GM12878 (cell line): ENCODE data around the gene MFN1. TPM values are rescaled to one million over a fixed set of nuclear protein-coding genes. Genes with fewer than 3 reads are reported as not detected.

Source experiments
- ATAC-seq: fragments of 200-7000 bp; cut with Tn5 transposase; 3 replicates; pipeline ENCODE4 v1.9.1; 2020; ENCODE audit warnings: mild to moderate bottlenecking, moderate library complexity
- Bru-seq: library from RNA; stranded (reverse); fragments of 400-500 nt; gene quantifications from one replicate; lab custom pipeline; 2021; lab: Mats Ljungman, UMichigan
- BruChase-seq, 2 experiments: library from RNA; stranded (reverse); fragments of 400-500 nt; gene quantifications; one replicate each; lab custom pipeline; 2021; lab: Mats Ljungman, UMichigan
- BruUV-seq: library from RNA; stranded (reverse); fragments of 400-500 nt; replicated peaks from 2 replicates; lab custom pipeline; 2021; lab: Mats Ljungman, UMichigan
- CTCF ChIA-PET: fragments of 300-600 bp; sonication (Branson Sonifier 250); formaldehyde crosslinking; extraction: SDS; loops from one replicate; lab custom pipeline; 2021; ENCODE audit warnings: inconsistent platforms; lab: Yijun Ruan, JAX
- POLR2A ChIA-PET: fragments of 350-600 bp; formaldehyde crosslinking; extraction: SDS; loops from one replicate; lab custom pipeline; 2021; ENCODE audit warnings: inconsistent platforms; lab: Charles Lee
- RAD21 ChIA-PET: fragments of 300-600 bp; sonication (Branson Sonifier 250); formaldehyde crosslinking; loops from one replicate; lab custom pipeline; 2023; ENCODE audit warnings: antibody characterized with exemption; ENCODE audit not compliant: unreplicated experiment; lab: Charles Lee
- SMC1A ChIA-PET: fragments of 300-600 bp; sonication (Branson Sonifier 250); formaldehyde crosslinking; loops from one replicate; lab custom pipeline; 2023; ENCODE audit not compliant: unreplicated experiment, uncharacterized antibody; lab: Charles Lee
- DNase-seq: peaks from one replicate; pipeline ENCODE4 v3.0.0-alpha.2; 2011; ENCODE audit warnings: low read depth, low spot score
- FAIRE-seq: peaks from 3 replicates; lab custom pipeline; 2011; peaks lifted over from hg19 to GRCh38; lab: Jason Lieb, UNC
- H2AFZ ChIP-seq: 2 replicates; pipeline ENCODE4 v1.6.0; 2011; ENCODE audit warnings: low read depth, low read length, control low read depth; ENCODE audit not compliant: control insufficient read depth
- H3K27ac ChIP-seq: 2 replicates; pipeline ENCODE4 v1.5.1; 2011; ENCODE audit warnings: control low read depth; ENCODE audit not compliant: control insufficient read depth, insufficient read depth
- H3K27me3 ChIP-seq, 2 experiments: replicated peaks in 1 of 2; 2 replicates each; pipeline versions ENCODE4 v1.6.0 to v1.6.1; 2011; ENCODE audit warnings: low read length in 1 of 2; ENCODE audit not compliant: control insufficient read depth in 2 of 2, insufficient read depth in 2 of 2
- H3K36me3 ChIP-seq, 2 experiments: 2 replicates each; pipeline ENCODE4 v1.5.1; 2011; ENCODE audit warnings: low read length in 1 of 2; ENCODE audit not compliant: control insufficient read depth in 2 of 2, insufficient read depth in 2 of 2
- H3K4me1 ChIP-seq: 2 replicates; pipeline ENCODE4 v1.6.1; 2011; ENCODE audit warnings: mild to moderate bottlenecking, low read length, moderate library complexity, mixed read lengths; ENCODE audit not compliant: control insufficient read depth, insufficient read depth
- H3K4me2 ChIP-seq: 2 replicates; pipeline ENCODE4 v1.6.0; 2011; ENCODE audit warnings: control low read depth; ENCODE audit not compliant: control insufficient read depth, insufficient read depth
- H3K4me3 ChIP-seq: fragments of 200-600 bp; sonication (generic); 2 replicates; pipeline ENCODE4 v1.5.1; 2016
- H3K79me2 ChIP-seq: 2 replicates; pipeline ENCODE4 v1.6.0; 2011; ENCODE audit warnings: low read length; ENCODE audit not compliant: control insufficient read depth, insufficient read depth
- H3K9ac ChIP-seq: 2 replicates; pipeline ENCODE4 v1.8.0; 2011; ENCODE audit warnings: low read length, control low read depth, mixed read lengths; ENCODE audit not compliant: control insufficient read depth, insufficient read depth
- H3K9me3 ChIP-seq: replicated peaks from 3 replicates; pipeline ENCODE4 v1.5.1; 2011; ENCODE audit warnings: mild to moderate bottlenecking, low read length; ENCODE audit not compliant: control insufficient read depth, insufficient read depth
- H4K20me1 ChIP-seq: 2 replicates; pipeline ENCODE4 v1.6.0; 2011; ENCODE audit not compliant: control insufficient read depth, insufficient read depth
- FOXM1 ChIP-seq: IDR thresholded peaks from 2 replicates; pipeline ENCODE4 v1.6.1; 2012; ENCODE audit warnings: low read depth, mild to moderate bottlenecking, inconsistent platforms, low read length, moderate library complexity
- MYB ChIP-seq: fragments of 150-350 bp; IDR thresholded peaks from 2 replicates; pipeline ENCODE4 v1.6.1; 2014; ENCODE audit warnings: mild to moderate bottlenecking, low read depth, low read length, borderline replicate concordance
- MYC ChIP-seq: IDR thresholded peaks from 2 replicates; pipeline ENCODE4 v1.6.1; 2011; ENCODE audit warnings: mild to moderate bottlenecking, low read length, moderate library complexity, inconsistent platforms; ENCODE audit not compliant: insufficient read depth, insufficient replicate concordance, insufficient read length, severe bottlenecking
- POU2F2 ChIP-seq: IDR thresholded peaks from 3 replicates; pipeline ENCODE4 v1.6.1; 2011; ENCODE audit warnings: low read depth, mild to moderate bottlenecking, low read length, borderline replicate concordance
- RB1 ChIP-seq: fragments of 450-650 bp; formaldehyde crosslinking; IDR thresholded peaks from 2 replicates; pipeline ENCODE4 v1.6.1; 2017; ENCODE audit warnings: mild to moderate bottlenecking, borderline replicate concordance
- TBL1XR1 ChIP-seq: IDR thresholded peaks from 2 replicates; pipeline ENCODE4 v1.6.1; 2012; ENCODE audit warnings: low read depth, low read length, improper control_type of control experiment
- USF2 ChIP-seq: IDR thresholded peaks from 2 replicates; pipeline ENCODE4 v1.6.1; 2011; ENCODE audit warnings: low read depth, low read length, improper control_type of control experiment, borderline replicate concordance
- YBX1 ChIP-seq: fragments of 450-650 bp; IDR thresholded peaks from 2 replicates; pipeline ENCODE4 v1.6.1; 2016; ENCODE audit warnings: antibody characterized with exemption
- ZNF24 ChIP-seq: fragments of 450-650 bp; IDR thresholded peaks from 2 replicates; pipeline ENCODE4 v1.6.1; 2017; ENCODE audit warnings: antibody characterized with exemption, mild to moderate bottlenecking
- ZNF384 ChIP-seq: IDR thresholded peaks from 2 replicates; pipeline ENCODE4 v1.6.1; 2012; ENCODE audit warnings: low read depth, mild to moderate bottlenecking, low read length, improper control_type of control experiment, borderline replicate concordance
- WGBS: methylation state at CpG from one replicate; pipeline ENCODE4 v1.1.6; 2016; ENCODE audit warnings: low lambda C conversion rate; ENCODE audit not compliant: insufficient replicate concordance, insufficient coverage; ENCODE audit errors: missing lambda C conversion rate; 5-methylcytosine and 5-hydroxymethylcytosine counted together
- in situ Hi-C: fragments of 300-500 bp; cut with MboI; formaldehyde crosslinking; loops from 9 replicates; pipeline ENCODE4 v1.14.3; 2018; ENCODE audit warnings: mixed read lengths
- intact Hi-C: fragments of 100-400 bp; cut with micrococcal nuclease; formaldehyde crosslinking; loops from one replicate; pipeline ENCODE4 v1.14.2; 2022; ENCODE audit not compliant: unreplicated experiment
- long read RNA-seq, 2 experiments: library from polyadenylated mRNA; unstranded; transcript quantifications; one replicate each; pipeline ENCODE4 v2.0.0, GENCODE V29; 2019 to 2020
- polyA minus RNA-seq, 3 experiments: library from RNA; depleted of rRNA, polyadenylated mRNA; stranded (reverse); fragments of >200 nt; gene quantifications; 2 replicates each; pipeline ENCODE4 v1.2.3, GENCODE V29; 2011
- polyA plus RNA-seq, 11 experiments: library from polyadenylated mRNA; depleted of rRNA in 4 of 11; unstranded in 6 of 11; stranded (reverse) in 5 of 11; fragments of >200 nt; fragmentation: Nextera tagmentation in 4 of 11; fragmentation: Illumina TruSeq in 1 of 11; extraction: Ambion mirVana in 4 of 11; extraction: Trizol in 1 of 11; gene quantifications; 1 replicate in 1 of 11; 2 replicates in 10 of 11; pipeline versions ENCODE4 v1.2.1 to v1.2.3, GENCODE V29; 2011 to 2016; ENCODE audit warnings: inconsistent platforms in 2 of 11, missing spikeins in 2 of 11, low read depth in 1 of 11
- total RNA-seq, 4 experiments: library from RNA; depleted of rRNA in 3 of 4; stranded (reverse); fragments of >200 nt in 3 of 4; fragmentation: Illumina TruSeq in 1 of 4; extraction: Trizol in 1 of 4; gene quantifications; 2 replicates each; pipeline versions ENCODE4 v1.2.1 to v1.2.3, GENCODE V29; 2013 to 2021
- TF ChIP-seq, protein P1 (sequence below): fragments of 450-650 bp; IDR thresholded peaks from 2 replicates; pipeline ENCODE4 v1.6.1; 2016; ENCODE audit warnings: mild to moderate bottlenecking, moderate library complexity, borderline replicate concordance

Gene MFN1
- total RNA-seq (2013; cell fraction: nucleolus; rRNA removed) = 945 and 1,007 TPM in 2 replicates
- 51.5 and 67.2 TPM in 2 replicates for total RNA-seq (2014; rRNA removed)
- 40.9 and 43.6 TPM in 2 replicates for total RNA-seq (2014; rRNA removed; fragmentation: Illumina TruSeq; extraction: Trizol)
- 53.4 and 55.2 TPM in 2 replicates for total RNA-seq (2021)
- polyA plus RNA-seq (2011; ENCODE audit: low read depth) = 26.8 TPM
- polyA plus RNA-seq (2011; rRNA removed) = 120 and 217 TPM in 2 replicates
- polyA plus RNA-seq (2011; cell fraction: cytosol; rRNA removed) = 23.5 and 25.5 TPM in 2 replicates
- polyA plus RNA-seq (2011; cell fraction: nucleus; rRNA removed) = 202 and 238 TPM in 2 replicates
- polyA plus RNA-seq (2012) = 46.4 and 70.3 TPM in 2 replicates
- 35.9 and 53.1 TPM in 2 replicates for polyA plus RNA-seq (2014; fragmentation: Illumina TruSeq; extraction: Trizol)
- polyA plus RNA-seq (2014; fragmentation: Nextera tagmentation; extraction: Ambion mirVana) = 10 to 100 TPM; 14.4 to 15.9 TPM
- 38.7 and 46.8 TPM in 2 replicates for polyA plus RNA-seq (2014; rRNA removed)
- 10 to 100 TPM; 34.3 to 34.6 TPM for polyA plus RNA-seq (2016; fragmentation: Nextera tagmentation; extraction: Ambion mirVana)
- 77.8 and 123 TPM in 2 replicates for polyA minus RNA-seq (2011; rRNA and poly(A)+ RNA removed)
- polyA minus RNA-seq (2011; cell fraction: cytosol; rRNA and poly(A)+ RNA removed) = 21.9 and 24.0 TPM in 2 replicates
- polyA minus RNA-seq (2011; cell fraction: nucleus; rRNA and poly(A)+ RNA removed) = 86.2 and 117 TPM in 2 replicates
- percentile 98 among the genes with signal in this experiment for Bru-seq, nascent RNA
- BruChase-seq, experiment 1, labeled RNA remaining after a 6-hour chase = percentile 98 among the genes with signal in this experiment
- BruChase-seq, experiment 2, labeled RNA remaining after a 2-hour chase = percentile 99 among the genes with signal in this experiment
- long read RNA-seq, experiment 1, full-length matches to known transcripts = 13 of 17 reads
- long read RNA-seq, experiment 1, partial matches to known transcripts = 1 of 17 reads
- long read RNA-seq, experiment 1, other reads (novel, unspliced or antisense) = 3 of 17 reads
- long read RNA-seq, experiment 2, full-length matches to known transcripts = 28 of 122 reads
- long read RNA-seq, experiment 2, partial matches to known transcripts = 71 of 122 reads
- long read RNA-seq, experiment 2, other reads (novel, unspliced or antisense) = 23 of 122 reads

DNA sequence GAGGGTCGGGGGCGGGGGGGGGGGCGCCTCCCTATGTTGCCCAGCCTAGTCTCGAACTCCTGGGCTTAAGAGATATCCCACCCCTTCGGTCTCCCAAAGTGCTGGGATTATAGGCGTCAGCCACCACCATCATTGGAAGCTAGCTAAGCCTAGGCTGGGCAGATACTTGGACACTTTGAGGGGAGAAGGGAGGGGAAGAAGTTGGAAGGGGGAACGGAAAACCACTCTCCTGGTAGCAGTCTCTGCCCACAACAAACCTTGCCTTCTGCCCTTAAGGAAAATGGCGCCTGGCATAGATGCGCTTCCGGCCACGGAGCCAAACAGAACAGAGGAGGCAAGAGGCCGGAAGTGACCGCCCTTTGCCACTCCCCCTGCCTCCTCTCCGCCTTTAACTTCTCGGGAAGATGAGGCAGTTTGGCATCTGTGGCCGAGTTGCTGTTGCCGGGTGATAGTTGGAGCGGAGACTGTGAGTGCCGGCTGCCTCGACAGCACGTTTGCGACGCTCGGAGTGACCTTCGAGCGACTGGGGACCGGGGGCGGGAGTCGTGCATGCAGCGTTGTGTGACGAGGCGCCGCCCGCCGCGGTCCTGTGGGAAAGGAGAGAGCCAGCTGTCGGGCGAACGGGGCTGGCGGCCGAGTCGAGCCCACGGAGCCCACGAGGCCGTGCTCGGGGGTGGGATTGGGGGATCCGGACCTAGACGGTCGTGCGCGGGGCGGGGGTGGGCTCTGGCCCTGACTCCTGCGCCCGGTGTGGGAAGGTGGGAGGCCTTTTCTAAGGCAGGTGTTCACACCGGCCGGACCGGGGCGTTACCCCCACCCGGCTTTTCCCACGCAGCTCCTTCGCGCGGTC, at the start of gene MFN1:
Gene MFN1 (plus strand): TSS at position 365 of the 850 bp plus-strand sequence. CDS start 1,143 bp downstream, outside the sequence.
- H4K20me1 ChIP-seq = no peaks in the 10 kb centered on the region
- ChIA-PET RAD21 (interaction anchor here (0.7 to 4.6 kb wide), 6 partner anchors 22 to 301 kb away, joined by 3 to 35 read pairs (median 7); partner anchors contain the start of gene ZNF639), POLR2A (interaction anchor here (0.6 to 8.0 kb wide), 12 partner anchors 10 to 276 kb away, joined by 3 to 63 read pairs (median 3); partner anchors contain the start of genes ACTL6A, MRPL47, NDUFB5 and ZMAT3), CTCF (interaction anchor here (0.8 to 7.3 kb wide), 5 partner anchors 9 to 301 kb away, joined by 3 to 62 read pairs (median 4); partner anchors contain the start of gene ZNF639), SMC1A (interaction anchor here (0.6 to 2.7 kb wide), 13 partner anchors 17 to 928 kb away, joined by 3 to 11 read pairs (median 3); partner anchors contain the start of genes ACTL6A and ZNF639)
- H3K4me2 ChIP-seq = peak within 1 kb of the TSS; percentile 91
- peak within 1 kb of the TSS; percentile 91 for H3K9ac ChIP-seq
- peaks cover 0 to 28% of the 10 kb centered on the region in 2 experiments; a peak in 2 of 4 replicates for H3K36me3 ChIP-seq
- H2AFZ ChIP-seq = peak within 1 kb of the TSS; percentile 98
- intact Hi-C loops (loop anchor here (2.0 to 5.0 kb wide), 2 partner anchors 25 to 255 kb away; partner anchors contain the start of genes MRPL47, NDUFB5 and ZNF639), in situ Hi-C loops (loop anchor here (25.0 kb wide), 1 partner anchor 1265 kb away; the partner anchor contains the start of gene TTC14)
- TSS peak; percentile 91 for BruUV-seq
- FAIRE-seq (peak; percentile 99), ATAC-seq (peak; percentile 95), DNase-seq (peak; percentile 87)
- H3K4me1 ChIP-seq = no peaks in the 10 kb centered on the region; the same call in 1 of the 2 replicates
- H3K4me3 ChIP-seq = peak within 1 kb of the TSS; percentile 71
- no peaks in the 10 kb centered on the region for H3K9me3 ChIP-seq
- peak within 1 kb of the TSS; percentile 96 for H3K27ac ChIP-seq
- H3K27me3 ChIP-seq = no peaks in the 10 kb centered on the region
- H3K79me2 ChIP-seq = peaks cover 51% of the 10 kb centered on the region
- 2% methylated on average over 61 of the region's 63 CpGs for WGBS
- TF ChIP-seq MYB (no peak), ZNF24 (0 out of 2 replicates have a peak, but pooled peaks have one; percentile 41), FOXM1 (no peak), POU2F2 (peak; percentile 38; the same call in 1 of the 3 replicates), ZNF384 (no peak), RB1 (peak; percentile 56; the same call in 1 of the 2 replicates), TBL1XR1 (no peak), USF2 (no peak), MYC (no peak), YBX1 (no peak)
- TF ChIP-seq, protein P1, sequence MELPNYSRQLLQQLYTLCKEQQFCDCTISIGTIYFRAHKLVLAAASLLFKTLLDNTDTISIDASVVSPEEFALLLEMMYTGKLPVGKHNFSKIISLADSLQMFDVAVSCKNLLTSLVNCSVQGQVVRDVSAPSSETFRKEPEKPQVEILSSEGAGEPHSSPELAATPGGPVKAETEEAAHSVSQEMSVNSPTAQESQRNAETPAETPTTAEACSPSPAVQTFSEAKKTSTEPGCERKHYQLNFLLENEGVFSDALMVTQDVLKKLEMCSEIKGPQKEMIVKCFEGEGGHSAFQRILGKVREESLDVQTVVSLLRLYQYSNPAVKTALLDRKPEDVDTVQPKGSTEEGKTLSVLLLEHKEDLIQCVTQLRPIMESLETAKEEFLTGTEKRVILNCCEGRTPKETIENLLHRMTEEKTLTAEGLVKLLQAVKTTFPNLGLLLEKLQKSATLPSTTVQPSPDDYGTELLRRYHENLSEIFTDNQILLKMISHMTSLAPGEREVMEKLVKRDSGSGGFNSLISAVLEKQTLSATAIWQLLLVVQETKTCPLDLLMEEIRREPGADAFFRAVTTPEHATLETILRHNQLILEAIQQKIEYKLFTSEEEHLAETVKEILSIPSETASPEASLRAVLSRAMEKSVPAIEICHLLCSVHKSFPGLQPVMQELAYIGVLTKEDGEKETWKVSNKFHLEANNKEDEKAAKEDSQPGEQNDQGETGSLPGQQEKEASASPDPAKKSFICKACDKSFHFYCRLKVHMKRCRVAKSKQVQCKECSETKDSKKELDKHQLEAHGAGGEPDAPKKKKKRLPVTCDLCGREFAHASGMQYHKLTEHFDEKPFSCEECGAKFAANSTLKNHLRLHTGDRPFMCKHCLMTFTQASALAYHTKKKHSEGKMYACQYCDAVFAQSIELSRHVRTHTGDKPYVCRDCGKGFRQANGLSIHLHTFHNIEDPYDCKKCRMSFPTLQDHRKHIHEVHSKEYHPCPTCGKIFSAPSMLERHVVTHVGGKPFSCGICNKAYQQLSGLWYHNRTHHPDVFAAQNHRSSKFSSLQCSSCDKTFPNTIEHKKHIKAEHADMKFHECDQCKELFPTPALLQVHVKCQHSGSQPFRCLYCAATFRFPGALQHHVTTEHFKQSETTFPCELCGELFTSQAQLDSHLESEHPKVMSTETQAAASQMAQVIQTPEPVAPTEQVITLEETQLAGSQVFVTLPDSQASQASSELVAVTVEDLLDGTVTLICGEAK = peak; percentile 92
